Left ventricle myocardium inferior (tissue), 1 donor: Measurements from ENCODE around the gene CRYGC. TPM values are rescaled to one million over a fixed set of nuclear protein-coding genes. Genes with fewer than 3 reads are reported as not detected.

ENCODE experiments used
- DNase-seq: peaks from one replicate; pipeline ENCODE4 v3.0.0-alpha.2; 2020
- H3K27ac ChIP-seq: fragments of 200-600 bp; replicated peaks from 2 replicates; pipeline ENCODE4 v1.8.0; 2021
- H3K27me3 ChIP-seq: fragments of 200-600 bp; 2 replicates; pipeline ENCODE4 v1.8.0; 2021; ENCODE audit warnings: low read depth
- H3K36me3 ChIP-seq: fragments of 200-600 bp; 2 replicates; pipeline ENCODE4 v1.8.0; 2021
- H3K4me1 ChIP-seq: fragments of 200-600 bp; 2 replicates; pipeline ENCODE4 v1.8.0; 2021
- H3K4me3 ChIP-seq: fragments of 200-600 bp; 2 replicates; pipeline ENCODE4 v1.8.0; 2021; ENCODE audit warnings: mild to moderate bottlenecking, moderate library complexity
- H3K9me3 ChIP-seq: fragments of 200-600 bp; replicated peaks from 2 replicates; pipeline ENCODE4 v1.8.0; 2021
- CTCF ChIP-seq: fragments of 200-600 bp; IDR thresholded peaks from 2 replicates; pipeline ENCODE4 v1.8.0; 2021; ENCODE audit warnings: antibody characterized with exemption, mild to moderate bottlenecking, borderline replicate concordance
- intact Hi-C: fragments of 100-400 bp; cut with micrococcal nuclease; formaldehyde crosslinking; loops from one replicate; pipeline ENCODE4 v1.11.0; 2022
- total RNA-seq: library from RNA; stranded (reverse); fragmentation: NEBNext Ultra II Directional; extraction: Animal tissue kit (Norgen Biotek cat#: 25700); gene quantifications from one replicate; pipeline ENCODE4 v1.2.1, GENCODE V29; 2021
- donor health status: DM: no; HTN: yes; CAD: no; lungs with severe emphysema.

Gene CRYGC
- total RNA-seq, 1 donor from 2014 or later, result not detected

- H3K4me1 ChIP-seq, result peaks cover 14% of the 10 kb centered on the region
- H3K27ac ChIP-seq, result no peak overlapping the region
- no peak for TF ChIP-seq CTCF
- intact Hi-C loops, result no loop called here
- no peak for DNase-seq
- H3K4me3 ChIP-seq, result no peak overlapping the region
- no peaks in the 10 kb centered on the region for H3K9me3 ChIP-seq
- H3K36me3 ChIP-seq, result no peaks in the 10 kb centered on the region
- H3K27me3 ChIP-seq, result no peaks in the 10 kb centered on the region
Observed at GRCh38 chr2:208097801-208098200, 31.8 kb downstream of the CRYGC start.

DNA sequence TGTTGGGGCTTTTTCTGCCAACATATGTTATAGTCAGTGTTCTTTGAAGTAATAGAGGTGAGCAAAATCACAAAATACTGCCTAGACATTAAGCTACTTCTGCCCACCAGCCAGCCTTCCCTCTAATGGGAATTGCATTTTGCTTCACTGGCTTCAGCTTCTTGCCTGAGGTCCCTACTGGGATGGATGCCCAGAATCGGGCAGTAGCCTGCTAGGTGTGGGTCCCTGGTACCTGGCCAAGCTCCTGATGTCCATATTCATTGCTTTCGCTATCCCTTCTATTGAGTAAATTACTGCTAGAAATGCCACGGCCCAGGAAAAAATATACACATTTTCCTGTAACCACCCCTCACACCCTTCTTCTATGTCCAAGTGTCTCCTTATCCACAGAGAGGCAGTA is 32.3 kb downstream of the CRYGC start:
- no peak overlapping the region for H3K4me3 ChIP-seq
- intact Hi-C loops, result no loop called here
- H3K9me3 ChIP-seq, result no peaks in the 10 kb centered on the region
- no peaks in the 10 kb centered on the region for H3K36me3 ChIP-seq
- DNase-seq, result no peak
- no peaks in the 10 kb centered on the region for H3K27me3 ChIP-seq
- no peak for TF ChIP-seq CTCF
- H3K4me1 ChIP-seq, result peaks cover 14% of the 10 kb centered on the region
- H3K27ac ChIP-seq, result no peak overlapping the region

- Histone ChIP-seq H3K4me1 (peaks cover 14% of the 10 kb centered on the region), H3K9me3 (no peaks in the 10 kb centered on the region), H3K27me3 (no peaks in the 10 kb centered on the region), H3K36me3 (no peaks in the 10 kb centered on the region), H3K27ac (no peak overlapping the region), H3K4me3 (no peak overlapping the region)
- no peak for TF ChIP-seq CTCF
- no peak for DNase-seq
- intact Hi-C loops, result no loop called here
Observed at GRCh38 chr2:208096080-208096479, 33.5 kb downstream of the CRYGC start.

- H3K4me3 ChIP-seq, result no peak overlapping the region
- H3K36me3 ChIP-seq, result no peaks in the 10 kb centered on the region
- no peak overlapping the region for H3K27ac ChIP-seq
- peaks cover 9% of the 10 kb centered on the region for H3K9me3 ChIP-seq
- no peak for DNase-seq
- TF ChIP-seq CTCF, result no peak
- no peaks in the 10 kb centered on the region for H3K27me3 ChIP-seq
- peaks cover 11% of the 10 kb centered on the region for H3K4me1 ChIP-seq
- intact Hi-C loops, result no loop called here
Observed at GRCh38 chr2:208093128-208093527, 36.5 kb downstream of the CRYGC start.

DNA sequence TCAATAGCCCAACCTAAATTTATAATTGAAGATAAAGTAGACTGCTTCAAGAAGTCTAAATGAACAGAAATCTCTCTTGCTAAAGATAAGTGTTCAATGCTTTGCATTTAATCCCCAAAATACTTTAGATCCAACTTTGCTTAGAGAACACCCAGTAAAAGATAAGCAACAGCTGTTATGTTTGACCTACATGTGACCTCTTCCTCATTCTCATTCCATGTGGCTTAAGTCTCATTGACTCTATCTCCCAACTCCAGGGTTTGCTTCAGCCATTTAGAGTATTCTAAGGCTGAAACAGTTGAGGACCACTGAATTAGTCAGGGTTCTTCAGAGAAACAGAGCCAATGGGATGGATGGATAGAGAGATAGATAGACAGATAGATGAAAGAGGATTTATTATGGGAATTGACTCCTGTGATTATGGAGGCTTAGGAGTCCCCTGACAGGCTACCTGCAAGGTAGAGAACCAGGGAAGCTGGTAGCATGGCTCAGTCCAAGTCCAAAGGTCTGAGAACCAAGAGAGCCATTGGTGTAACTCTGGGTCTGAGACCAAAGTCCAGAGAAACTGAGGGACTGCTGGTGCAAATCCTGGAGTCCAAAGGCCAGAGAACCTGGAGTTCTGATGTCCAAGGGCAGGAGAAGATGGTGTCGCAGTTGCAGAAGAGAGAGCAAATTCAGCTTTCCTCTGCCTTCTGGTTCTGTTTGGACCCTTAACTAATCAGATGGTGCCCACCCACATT is 37.4 kb downstream of the CRYGC start:
- Histone ChIP-seq H3K36me3 (no peaks in the 10 kb centered on the region), H3K27ac (no peak overlapping the region), H3K4me3 (no peak overlapping the region), H3K27me3 (no peaks in the 10 kb centered on the region), H3K9me3 (peaks cover 9% of the 10 kb centered on the region), H3K4me1 (peaks cover 3% of the 10 kb centered on the region)
- no peak for TF ChIP-seq CTCF
- intact Hi-C loops, result no loop called here
- no peak for DNase-seq
